ENCODE results near the gene SLC12A5.

DNA sequence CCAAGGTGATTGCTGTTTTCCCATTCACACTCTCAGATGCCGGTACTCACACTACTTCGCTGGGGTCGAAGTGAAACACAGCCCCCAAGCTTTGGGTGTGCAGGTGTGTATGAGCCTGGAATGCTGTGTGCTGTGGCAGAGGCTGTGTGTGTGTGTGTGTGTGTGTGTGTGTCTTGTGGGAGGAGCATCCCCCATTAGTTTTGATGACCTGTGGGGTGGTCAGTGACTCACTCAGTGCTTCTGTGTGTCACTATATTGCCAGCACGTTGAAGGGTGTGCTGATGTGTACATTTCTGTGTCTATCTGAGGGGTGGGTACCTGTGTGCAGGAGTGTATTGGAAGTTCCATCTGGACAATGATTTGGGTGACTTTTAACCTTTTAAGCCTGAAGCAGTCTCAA lies 5.0 kb upstream of the SLC12A5 start:
- TF ChIP-seq, protein P1, sequence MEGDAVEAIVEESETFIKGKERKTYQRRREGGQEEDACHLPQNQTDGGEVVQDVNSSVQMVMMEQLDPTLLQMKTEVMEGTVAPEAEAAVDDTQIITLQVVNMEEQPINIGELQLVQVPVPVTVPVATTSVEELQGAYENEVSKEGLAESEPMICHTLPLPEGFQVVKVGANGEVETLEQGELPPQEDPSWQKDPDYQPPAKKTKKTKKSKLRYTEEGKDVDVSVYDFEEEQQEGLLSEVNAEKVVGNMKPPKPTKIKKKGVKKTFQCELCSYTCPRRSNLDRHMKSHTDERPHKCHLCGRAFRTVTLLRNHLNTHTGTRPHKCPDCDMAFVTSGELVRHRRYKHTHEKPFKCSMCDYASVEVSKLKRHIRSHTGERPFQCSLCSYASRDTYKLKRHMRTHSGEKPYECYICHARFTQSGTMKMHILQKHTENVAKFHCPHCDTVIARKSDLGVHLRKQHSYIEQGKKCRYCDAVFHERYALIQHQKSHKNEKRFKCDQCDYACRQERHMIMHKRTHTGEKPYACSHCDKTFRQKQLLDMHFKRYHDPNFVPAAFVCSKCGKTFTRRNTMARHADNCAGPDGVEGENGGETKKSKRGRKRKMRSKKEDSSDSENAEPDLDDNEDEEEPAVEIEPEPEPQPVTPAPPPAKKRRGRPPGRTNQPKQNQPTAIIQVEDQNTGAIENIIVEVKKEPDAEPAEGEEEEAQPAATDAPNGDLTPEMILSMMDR (IDR thresholded peaks at IDR 0.05): no peak
- TF ChIP-seq ZNF121 (CRISPR knock-in tag; IDR thresholded peaks at IDR 0.05) (no peak), CREB1 (CRISPR knock-in tag; IDR thresholded peaks at IDR 0.05) (no peak), NR3C1 (CRISPR knock-in tag; conservative IDR thresholded peaks at IDR 0.05; ENCODE audit: low read depth) (no peak)
- TF ChIP-seq, protein P2, sequence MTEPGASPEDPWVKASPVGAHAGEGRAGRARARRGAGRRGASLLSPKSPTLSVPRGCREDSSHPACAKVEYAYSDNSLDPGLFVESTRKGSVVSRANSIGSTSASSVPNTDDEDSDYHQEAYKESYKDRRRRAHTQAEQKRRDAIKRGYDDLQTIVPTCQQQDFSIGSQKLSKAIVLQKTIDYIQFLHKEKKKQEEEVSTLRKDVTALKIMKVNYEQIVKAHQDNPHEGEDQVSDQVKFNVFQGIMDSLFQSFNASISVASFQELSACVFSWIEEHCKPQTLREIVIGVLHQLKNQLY (CRISPR knock-in tag; IDR thresholded peaks at IDR 0.05): no peak
- TF ChIP-seq, protein P3, sequence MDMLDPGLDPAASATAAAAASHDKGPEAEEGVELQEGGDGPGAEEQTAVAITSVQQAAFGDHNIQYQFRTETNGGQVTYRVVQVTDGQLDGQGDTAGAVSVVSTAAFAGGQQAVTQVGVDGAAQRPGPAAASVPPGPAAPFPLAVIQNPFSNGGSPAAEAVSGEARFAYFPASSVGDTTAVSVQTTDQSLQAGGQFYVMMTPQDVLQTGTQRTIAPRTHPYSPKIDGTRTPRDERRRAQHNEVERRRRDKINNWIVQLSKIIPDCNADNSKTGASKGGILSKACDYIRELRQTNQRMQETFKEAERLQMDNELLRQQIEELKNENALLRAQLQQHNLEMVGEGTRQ (CRISPR knock-in tag; IDR thresholded peaks at IDR 0.05): no peak
